Cardiac muscle cell (in vitro differentiated cells and primary cell): ENCODE data around the gene MAP9. TPM values are rescaled to one million over a fixed set of nuclear protein-coding genes. Genes with fewer than 3 reads are reported as not detected.
A peak's percentile ranks its signal among the peaks of the same experiment; 100 is the strongest.

Experiments
- DNase-seq, 2 donors: peaks; one replicate each; pipeline versions ENCODE4 v3.0.0 to v3.0.0-alpha.2; 2010 to 2017; ENCODE audit warnings: low read depth in 1 of 2, low spot score in 1 of 2
- H3K27ac ChIP-seq: fragments of 200-600 bp; sonication (generic); 2 replicates; pipeline ENCODE4 v1.5.1; 2016
- H3K27me3 ChIP-seq: fragments of 200-600 bp; sonication (generic); 2 replicates; pipeline ENCODE4 v1.6.0; 2016; ENCODE audit warnings: control low read depth
- H3K36me3 ChIP-seq: fragments of 200-600 bp; sonication (generic); 2 replicates; pipeline ENCODE4 v1.5.1; 2016; ENCODE audit warnings: control low read depth
- H3K4me1 ChIP-seq: fragments of 200-600 bp; sonication (generic); 2 replicates; pipeline ENCODE4 v1.8.1; 2017; ENCODE audit warnings: low read depth, mild to moderate bottlenecking, mixed run types
- H3K4me3 ChIP-seq: fragments of 200-600 bp; sonication (generic); 2 replicates; pipeline ENCODE4 v1.5.1; 2016; ENCODE audit warnings: mild to moderate bottlenecking
- H3K9me3 ChIP-seq: fragments of 200-600 bp; sonication (generic); 2 replicates; pipeline ENCODE4 v1.5.1; 2017; ENCODE audit warnings: low read depth, mild to moderate bottlenecking, control low read depth
- polyA plus RNA-seq: library from polyadenylated mRNA; unstranded; fragments of >200 nt; fragmentation: Nextera tagmentation; extraction: Ambion mirVana; gene quantifications from 2 replicates; pipeline ENCODE4 v1.2.1, GENCODE V29; 2016
- total RNA-seq: library from RNA; depleted of rRNA; stranded (reverse); fragments of >200 nt; gene quantifications from 2 replicates; pipeline ENCODE4 v1.2.3, GENCODE V29; 2016
- TF ChIP-seq, protein P1 (sequence below): IDR thresholded peaks from 2 replicates; pipeline ENCODE4 v1.5.1; 2012; ENCODE audit warnings: low read depth, mild to moderate bottlenecking, low read length

The MAP9 gene
- total and polyA plus RNA-seq, 2 experiments from 2014 or later, result 20.3 to 41.9 TPM

- TF ChIP-seq, protein P1, sequence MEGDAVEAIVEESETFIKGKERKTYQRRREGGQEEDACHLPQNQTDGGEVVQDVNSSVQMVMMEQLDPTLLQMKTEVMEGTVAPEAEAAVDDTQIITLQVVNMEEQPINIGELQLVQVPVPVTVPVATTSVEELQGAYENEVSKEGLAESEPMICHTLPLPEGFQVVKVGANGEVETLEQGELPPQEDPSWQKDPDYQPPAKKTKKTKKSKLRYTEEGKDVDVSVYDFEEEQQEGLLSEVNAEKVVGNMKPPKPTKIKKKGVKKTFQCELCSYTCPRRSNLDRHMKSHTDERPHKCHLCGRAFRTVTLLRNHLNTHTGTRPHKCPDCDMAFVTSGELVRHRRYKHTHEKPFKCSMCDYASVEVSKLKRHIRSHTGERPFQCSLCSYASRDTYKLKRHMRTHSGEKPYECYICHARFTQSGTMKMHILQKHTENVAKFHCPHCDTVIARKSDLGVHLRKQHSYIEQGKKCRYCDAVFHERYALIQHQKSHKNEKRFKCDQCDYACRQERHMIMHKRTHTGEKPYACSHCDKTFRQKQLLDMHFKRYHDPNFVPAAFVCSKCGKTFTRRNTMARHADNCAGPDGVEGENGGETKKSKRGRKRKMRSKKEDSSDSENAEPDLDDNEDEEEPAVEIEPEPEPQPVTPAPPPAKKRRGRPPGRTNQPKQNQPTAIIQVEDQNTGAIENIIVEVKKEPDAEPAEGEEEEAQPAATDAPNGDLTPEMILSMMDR, result no peak
- Histone ChIP-seq H3K4me1 (no peaks in the 10 kb centered on the region), H3K4me3 (no peak overlapping the region), H3K27ac (no peak overlapping the region), H3K9me3 (no peaks in the 10 kb centered on the region), H3K27me3 (no peaks in the 10 kb centered on the region), H3K36me3 (no peaks in the 10 kb centered on the region)
- DNase-seq, result no peak
Observed at GRCh38 chr4:155383541-155383940, 6.8 kb upstream of the MAP9 start.

- TF ChIP-seq, protein P1, result no peak
Observed at GRCh38 chr4:155377276-155377675, 511 bp upstream of the MAP9 start.

GRCh38 chr4:155371432-155372043 lies 5.2 kb downstream of the MAP9 start:
- no peak overlapping the region for H3K27ac ChIP-seq
- DNase-seq, result peak; percentile 33 to 55
- H3K27me3 ChIP-seq, result no peaks in the 10 kb centered on the region
- H3K9me3 ChIP-seq, result no peaks in the 10 kb centered on the region
- H3K4me3 ChIP-seq, result no peak overlapping the region
- TF ChIP-seq, protein P1, result peak; percentile 49
- peaks cover 7% of the 10 kb centered on the region for H3K4me1 ChIP-seq
- peaks cover 21% of the 10 kb centered on the region for H3K36me3 ChIP-seq

More at GRCh38 chr4:155377276-155377675, 511 bp upstream of the MAP9 start:
- H3K36me3 ChIP-seq, result peaks cover 12% of the 10 kb centered on the region
- no peaks in the 10 kb centered on the region for H3K9me3 ChIP-seq
- peak in 1 of 2 donors; percentile 38 for DNase-seq
- no peak overlapping the region for H3K27ac ChIP-seq
- peaks cover 7% of the 10 kb centered on the region for H3K4me1 ChIP-seq
- H3K27me3 ChIP-seq, result no peaks in the 10 kb centered on the region
- H3K4me3 ChIP-seq, result no peak overlapping the region

DNA sequence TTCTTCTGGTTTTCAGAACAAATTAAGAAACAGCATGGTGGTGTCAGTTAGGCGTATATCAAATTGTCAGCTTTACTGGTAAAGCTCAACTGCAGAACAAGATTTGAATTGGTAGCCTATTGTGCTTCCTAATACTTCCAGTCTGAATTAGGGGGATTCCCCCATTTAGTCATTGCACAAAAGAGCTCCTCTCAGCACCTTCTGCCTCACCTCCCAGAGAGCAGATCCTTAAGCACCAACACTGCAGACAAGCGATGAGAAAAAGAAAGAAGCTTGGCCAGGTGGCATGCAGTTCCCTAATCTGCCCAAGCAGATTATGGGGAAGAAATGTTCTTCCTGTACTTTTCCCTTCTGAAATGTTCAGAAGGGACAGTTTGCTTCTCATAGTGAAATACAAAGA lies 9.2 kb downstream of the MAP9 start:
- peaks cover 10% of the 10 kb centered on the region for H3K36me3 ChIP-seq
- H3K4me1 ChIP-seq, result no peaks in the 10 kb centered on the region
- DNase-seq, result no peak
- no peak overlapping the region for H3K4me3 ChIP-seq
- H3K27me3 ChIP-seq, result no peaks in the 10 kb centered on the region
- no peaks in the 10 kb centered on the region for H3K9me3 ChIP-seq
- peak overlapping the region; percentile 30 for H3K27ac ChIP-seq
- TF ChIP-seq, protein P1, result no peak

DNA sequence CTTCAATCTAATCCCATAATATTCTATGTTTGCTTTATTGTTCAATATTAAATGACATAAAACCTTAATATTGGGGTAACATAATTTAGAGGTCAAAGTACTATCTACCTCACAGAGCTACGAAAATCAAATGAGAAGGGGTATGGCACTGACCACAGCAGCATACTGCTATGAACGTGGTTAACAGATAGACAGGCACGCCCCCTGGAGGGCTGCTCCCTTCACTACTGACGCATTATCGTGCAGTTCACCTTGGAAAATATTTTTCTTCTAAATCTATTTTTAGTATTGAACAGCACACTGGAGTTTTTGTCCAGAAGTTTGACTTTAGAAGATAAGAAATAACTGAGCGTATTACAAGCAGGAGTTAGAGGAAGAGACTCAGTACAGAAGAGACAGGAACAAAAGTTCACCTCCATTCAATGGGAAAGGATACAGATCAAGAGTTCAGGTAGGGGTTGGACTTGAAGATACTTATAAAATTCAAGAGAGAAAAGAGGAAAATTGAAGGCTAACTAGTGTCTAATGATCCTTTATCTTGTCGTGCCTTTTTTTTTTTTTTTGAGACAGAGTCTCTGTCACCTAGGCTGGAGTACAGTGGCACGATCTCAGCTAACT lies 22.7 kb downstream of the MAP9 start:
- Histone ChIP-seq H3K4me3 (no peak overlapping the region), H3K4me1 (no peaks in the 10 kb centered on the region), H3K36me3 (peaks cover 16% of the 10 kb centered on the region), H3K27ac (no peak overlapping the region), H3K9me3 (no peaks in the 10 kb centered on the region), H3K27me3 (no peaks in the 10 kb centered on the region)
- TF ChIP-seq, protein P1, result peak; percentile 87
- peak; percentile 81 to 82 for DNase-seq
